GM12892 (cell line): ENCODE results near the gene DGKI.

Experiments
- DNase-seq: peaks from one replicate; pipeline ENCODE4 v3.0.0; 2011; ENCODE audit not compliant: insufficient read length
- FAIRE-seq: peaks from 2 replicates; lab custom pipeline; 2011; peaks lifted over from hg19 to GRCh38; lab: Jason Lieb, UNC
- POLR2A ChIP-seq: IDR thresholded peaks from 2 replicates; pipeline ENCODE4 v1.6.1; 2011; ENCODE audit warnings: low read depth, low read length, control low read depth
- POLR2AphosphoS5 ChIP-seq: IDR thresholded peaks from 2 replicates; pipeline ENCODE4 v1.6.1; 2011; ENCODE audit warnings: low read depth, low read length, control low read depth
- TAF1 ChIP-seq: IDR thresholded peaks from 2 replicates; pipeline ENCODE4 v1.6.1; 2011; ENCODE audit warnings: low read depth, mild to moderate bottlenecking, control low read depth, low read length, borderline replicate concordance

The DGKI gene

GRCh38 chr7:137661634-137662033 lies 185.1 kb downstream of the DGKI start:
- no peak for TF ChIP-seq POLR2A
- no peak for TF ChIP-seq TAF1
- TF ChIP-seq POLR2AphosphoS5: no peak
- FAIRE-seq: no peak
- DNase-seq: no peak

DNA sequence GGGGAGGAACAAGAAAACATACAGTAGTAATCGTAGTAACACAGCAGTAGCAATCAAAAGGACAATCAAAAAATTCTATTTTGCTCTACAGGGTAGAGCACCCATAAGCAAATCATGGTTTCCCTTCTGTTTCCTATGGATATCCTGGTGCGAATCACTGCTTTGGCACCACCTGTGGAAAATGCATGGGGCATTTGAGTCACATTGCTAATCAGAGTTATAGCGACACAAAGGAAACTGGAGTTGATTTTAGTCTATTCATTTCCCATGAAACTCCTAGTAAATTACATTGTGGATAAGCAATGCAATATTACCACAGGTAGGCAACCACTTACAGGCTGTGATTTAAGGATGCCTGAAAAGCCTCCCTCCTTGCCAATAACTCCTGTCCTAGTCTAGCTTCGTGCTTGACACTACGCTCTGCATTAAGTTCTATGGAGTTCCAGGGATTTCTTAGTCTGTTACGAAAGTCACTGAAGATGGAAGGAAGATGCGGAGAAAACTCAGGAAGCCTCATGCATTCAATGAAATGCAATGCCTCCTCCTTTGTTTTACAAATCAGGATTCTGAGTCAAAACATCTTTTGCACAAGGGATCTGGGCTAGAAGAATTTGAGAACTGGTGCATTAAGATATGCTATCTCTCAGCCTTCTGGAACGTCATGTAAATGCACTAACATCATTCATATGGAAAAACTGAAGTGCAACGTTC lies 188.4 kb downstream of the DGKI start:
- no peak for FAIRE-seq
- no peak for DNase-seq
- TF ChIP-seq TAF1 (no peak), POLR2A (no peak), POLR2AphosphoS5 (no peak)

DNA sequence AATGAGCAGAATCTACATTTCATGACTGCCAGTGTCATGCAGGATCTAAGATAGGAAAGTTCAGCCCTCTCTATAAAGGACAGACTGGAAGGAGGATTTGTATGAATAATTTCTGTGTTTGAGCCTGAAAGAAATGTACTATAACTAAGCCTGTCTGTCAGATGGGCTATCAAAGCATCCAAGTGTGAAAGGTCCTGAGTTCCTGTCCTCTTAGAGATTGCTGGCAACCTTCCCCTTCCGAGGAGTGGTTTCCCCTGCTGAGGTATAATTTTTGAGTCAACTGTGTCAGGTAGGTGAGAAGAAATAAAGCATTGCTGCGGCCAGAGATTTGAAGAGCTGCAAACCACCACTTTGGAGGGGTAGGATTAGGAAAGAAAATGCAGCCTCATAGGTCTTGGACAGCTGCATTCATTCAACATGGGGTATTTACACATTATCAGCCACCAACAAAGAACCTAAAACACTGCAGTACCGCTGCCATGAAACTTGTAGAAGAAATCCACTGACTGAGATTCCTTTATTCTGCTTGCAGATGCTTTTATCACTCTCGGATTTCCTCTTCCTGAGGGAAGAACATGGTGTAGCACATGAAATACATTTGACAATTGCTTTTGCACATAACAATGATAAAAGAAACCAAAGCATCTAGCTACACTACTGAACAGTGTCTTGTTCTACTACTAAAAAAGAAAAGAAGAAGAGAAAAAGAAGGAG lies 189.1 kb downstream of the DGKI start:
- TF ChIP-seq TAF1 (no peak), POLR2AphosphoS5 (no peak), POLR2A (no peak)
- DNase-seq (no peak), FAIRE-seq (no peak)

GRCh38 chr7:137656850-137657232 lies 189.9 kb downstream of the DGKI start:
- TF ChIP-seq POLR2A: no peak
- no peak for TF ChIP-seq POLR2AphosphoS5
- no peak for TF ChIP-seq TAF1
- FAIRE-seq (no peak), DNase-seq (no peak)

GRCh38 chr7:137656227-137656849 lies 190.4 kb downstream of the DGKI start:
- TF ChIP-seq POLR2A: no peak
- no peak for TF ChIP-seq POLR2AphosphoS5
- TF ChIP-seq TAF1: no peak
- peak; percentile 77 for FAIRE-seq

DNA sequence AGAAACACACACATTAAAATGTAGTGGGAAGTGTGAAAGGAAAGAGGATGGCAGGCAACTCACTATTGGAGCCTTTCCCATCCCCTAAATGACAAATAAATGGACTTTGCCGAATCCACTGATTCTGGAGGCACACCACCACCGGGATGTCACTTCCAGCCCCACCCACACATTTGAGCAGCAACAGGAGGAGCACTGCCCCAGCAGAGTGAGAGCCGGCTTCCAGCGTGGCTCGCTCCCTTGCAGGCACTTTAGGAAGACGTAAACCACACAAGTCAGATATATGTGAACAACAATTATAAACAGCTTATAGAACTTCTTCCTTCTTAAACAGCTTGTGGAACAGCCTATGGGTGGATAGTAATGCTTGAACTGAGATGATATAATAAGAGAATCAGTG lies 191.0 kb downstream of the DGKI start:
- FAIRE-seq: no peak
- no peak for TF ChIP-seq TAF1
- TF ChIP-seq POLR2AphosphoS5: no peak
- no peak for TF ChIP-seq POLR2A
- no peak for DNase-seq

More at GRCh38 chr7:137656227-137656849, 190.4 kb downstream of the DGKI start:
- DNase-seq: peak; percentile 24

- FAIRE-seq: no peak
- DNase-seq: no peak
- no peak for TF ChIP-seq POLR2AphosphoS5
- TF ChIP-seq TAF1: no peak
- TF ChIP-seq POLR2A: no peak
Measured at GRCh38 chr7:137652721-137653120, 194.1 kb downstream of the DGKI start.

- TF ChIP-seq POLR2A (no peak), POLR2AphosphoS5 (no peak), TAF1 (no peak)
- FAIRE-seq (no peak), DNase-seq (no peak)
Measured at GRCh38 chr7:137647905-137648565, 198.7 kb downstream of the DGKI start.

DNA sequence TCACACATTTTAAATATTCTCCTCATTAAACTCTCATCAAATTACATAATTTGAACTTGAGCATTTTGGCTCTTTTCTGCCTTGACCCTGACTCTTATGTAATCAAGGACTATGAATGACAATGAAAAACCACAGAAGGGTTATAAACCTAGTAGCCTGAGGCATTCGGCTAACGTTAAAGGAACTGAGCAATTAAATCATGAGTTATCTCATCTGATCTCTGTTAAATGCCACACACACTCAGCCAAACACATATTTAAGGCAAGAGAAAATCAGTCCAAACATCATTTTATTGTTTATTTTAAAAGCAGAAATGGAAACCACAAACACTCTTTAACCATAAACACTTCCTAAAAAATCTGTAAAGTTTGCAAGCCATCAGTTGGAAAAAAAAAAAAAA lies 204.3 kb downstream of the DGKI start:
- no peak for FAIRE-seq
- no peak for DNase-seq
- no peak for TF ChIP-seq POLR2A
- no peak for TF ChIP-seq POLR2AphosphoS5
- TF ChIP-seq TAF1: no peak

- FAIRE-seq (no peak), DNase-seq (no peak)
- no peak for TF ChIP-seq TAF1
Measured at GRCh38 chr7:137642031-137642430, 204.7 kb downstream of the DGKI start.

DNA sequence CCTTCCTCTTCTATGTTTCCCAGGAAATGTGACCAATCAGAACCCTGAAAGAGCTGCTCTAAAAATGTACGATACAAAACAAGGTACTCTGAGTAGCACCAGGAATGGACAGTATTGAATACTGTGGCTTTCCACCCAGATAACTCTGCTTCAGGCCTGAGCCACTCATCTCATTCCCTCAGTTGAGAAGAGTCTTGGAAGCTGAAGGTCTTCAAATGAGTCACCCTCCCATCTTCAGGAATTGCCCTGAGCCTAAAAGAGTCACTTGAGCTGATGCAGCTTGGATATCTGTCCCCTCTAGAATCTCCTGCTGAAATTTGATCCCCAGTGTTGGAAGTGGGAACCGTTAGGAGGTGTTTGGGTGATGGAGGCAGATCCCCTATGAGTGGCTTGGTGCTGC lies 210.4 kb downstream of the DGKI start:
- no peak for FAIRE-seq
- no peak for DNase-seq

More for the DNA sequence above, 210.4 kb downstream of the DGKI start:
- TF ChIP-seq POLR2A (no peak), TAF1 (no peak), POLR2AphosphoS5 (no peak)
